Measurements from ENCODE around the gene BLID. TPM values are rescaled to one million over a fixed set of nuclear protein-coding genes. Genes with fewer than 3 reads are reported as not detected.
A peak's percentile ranks its signal among the peaks of the same experiment; 100 is the strongest.

BLID gene
- total RNA-seq (2021; fragmentation: NEBNext Ultra II Directional; extraction: Animal tissue kit (Norgen Biotek cat#: 25700)) (not detected in 2 replicates), polyA plus RNA-seq (2011; rRNA removed) (not detected in 2 replicates), polyA minus RNA-seq (2011; rRNA and poly(A)+ RNA removed) (0.29 TPM in 1 of 2 replicates, not detected in the other)
- not detected for polyA plus RNA-seq (2011; cell fraction: cytosol; rRNA removed)
- not detected for polyA plus RNA-seq (2011; cell fraction: nucleus; rRNA removed)
- polyA plus RNA-seq (2012, experiment 1 of 2), result not detected in 4 replicates
- polyA plus RNA-seq (2012, experiment 2 of 2), result not detected
- not detected for polyA plus RNA-seq (2013, experiment 1 of 2)
- not detected for polyA plus RNA-seq (2013, experiment 2 of 2)
- not detected for polyA minus RNA-seq (2011; cell fraction: cytosol; rRNA and poly(A)+ RNA removed)
- polyA minus RNA-seq (2011; cell fraction: nucleus; rRNA and poly(A)+ RNA removed), result not detected
- long read RNA-seq, experiment 1, result 0 reads
- long read RNA-seq, experiment 2, result 0 reads

DNA sequence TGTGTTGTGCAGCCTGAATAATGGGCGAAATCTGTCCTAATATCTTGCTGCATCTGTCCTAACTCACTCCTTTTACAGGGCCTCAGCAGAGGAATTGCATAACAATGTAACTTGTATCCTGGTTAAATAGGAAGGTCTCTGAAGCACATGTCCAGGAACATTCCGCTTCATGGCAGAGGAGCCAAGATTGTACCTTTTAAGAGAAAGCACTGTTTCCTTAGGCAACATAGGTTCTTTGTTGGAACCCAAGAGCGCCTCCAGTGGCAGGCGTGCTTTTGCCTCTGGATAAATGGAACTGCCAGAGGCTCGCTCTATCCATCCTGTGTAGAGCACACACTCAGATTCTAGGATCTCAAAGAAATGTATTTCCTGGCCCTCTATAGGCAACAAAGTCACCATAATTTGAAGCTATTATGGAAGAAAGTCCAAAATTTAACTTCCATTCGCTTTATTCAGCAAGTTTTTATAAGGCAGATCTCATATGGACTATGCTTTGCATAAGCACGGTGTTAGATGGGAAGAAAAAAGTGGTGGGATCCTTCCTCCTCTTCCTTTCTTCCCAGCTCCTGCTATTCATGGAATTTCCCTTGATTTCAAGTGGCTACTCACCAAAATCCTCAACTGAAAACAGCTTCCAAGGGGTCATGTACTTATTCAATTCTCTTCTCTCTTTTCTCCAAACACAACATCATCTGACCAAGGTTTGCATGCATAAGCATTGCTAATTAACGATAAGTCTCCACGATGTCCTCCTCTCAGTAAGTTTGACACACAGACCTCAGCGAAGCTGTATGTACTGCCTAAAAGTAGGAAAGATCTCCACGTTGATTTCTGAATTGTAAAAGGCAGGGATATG is at the start of gene BLID:
Gene BLID, minus strand, starts transcription at position 692 of the 856 bp plus-strand sequence. Its CDS starts 293 bp downstream, at position 399.
- H4K20me1 ChIP-seq (replicated peaks in 1 of 2; ENCODE audit: control insufficient read depth in 1 of 2, insufficient read depth in 2 of 2, low read length in 2 of 2), result no peaks in the 10 kb centered on the region
- no peak within 1 kb of the TSS for H2BK15ac ChIP-seq (ENCODE audit: low read length)
- H4K5ac ChIP-seq (ENCODE audit: insufficient read length, low read depth, low read length), result no peak within 1 kb of the TSS
- 63% methylated on average over 11 of the region's 11 CpGs; no CpG with 5 or more reads in 1 of the 2 experiments for WGBS, 2 experiments (ENCODE audit: extremely low coverage in 1 of 2, insufficient coverage in 1 of 2, insufficient read length in 1 of 2, insufficient replicate concordance in 2 of 2, low coverage in 1 of 2, low lambda C conversion rate in 2 of 2, missing lambda C conversion rate in 1 of 2)
- no peaks in the 10 kb centered on the region; a peak in 1 of 7 replicates for H3K27me3 ChIP-seq (replicated peaks in 1 of 4; ENCODE audit: control insufficient read depth in 3 of 4, extremely low read depth in 1 of 4, insufficient read depth in 3 of 4, low read length in 3 of 4)
- no peak within 1 kb of the TSS for H3K14ac ChIP-seq (ENCODE audit: insufficient read length)
- H4K91ac ChIP-seq (replicated peaks; ENCODE audit: insufficient read length, low read length), result no peak within 1 kb of the TSS
- peaks cover 0 to 3% (median 0%) of the 10 kb centered on the region in 4 experiments; a peak in 1 of 7 replicates for H3K4me1 ChIP-seq (replicated peaks in 1 of 4; ENCODE audit: control insufficient read depth in 3 of 4, insufficient read depth in 4 of 4, low read length in 3 of 4)
- H3K23me2 ChIP-seq (ENCODE audit: low read depth, low read length), result no peaks in the 10 kb centered on the region
- H3K4me3 ChIP-seq (ENCODE audit: extremely low read depth in 1 of 4, insufficient read depth in 2 of 4, low read depth in 3 of 4, low read length in 4 of 4), result no peak within 1 kb of the TSS
- FAIRE-seq (peak; percentile 71), DNase-seq (ENCODE audit: low read depth in 1 of 2, low spot score in 2 of 2) (peak in 1 of 2 experiments; percentile 74)
- H3K56ac ChIP-seq (replicated peaks; ENCODE audit: insufficient read length, low read depth, low read length), result no peak within 1 kb of the TSS
- no peaks in the 10 kb centered on the region for H3K36me3 ChIP-seq (ENCODE audit: control insufficient read depth in 2 of 4, insufficient read depth in 4 of 4, low read length in 3 of 4)
- no peak within 1 kb of the TSS for H3K9ac ChIP-seq (replicated peaks in 1 of 4; ENCODE audit: extremely low read depth in 1 of 4, low read depth in 3 of 4, low read length in 3 of 4)
- H3K79me2 ChIP-seq (ENCODE audit: control insufficient read depth in 1 of 2, insufficient read depth in 2 of 2, low read length in 2 of 2), result no peaks in the 10 kb centered on the region
- no peak within 1 kb of the TSS for H3K4me2 ChIP-seq (ENCODE audit: insufficient read depth in 1 of 2, low read depth in 2 of 2, low read length in 2 of 2)
- no peaks in the 10 kb centered on the region for H3K79me1 ChIP-seq (ENCODE audit: low read depth, low read length)
- no peak within 1 kb of the TSS for H3K18ac ChIP-seq (ENCODE audit: extremely low read depth, low read length)
- peak within 1 kb of the TSS; percentile 95 for H2AFZ ChIP-seq (ENCODE audit: low read length)
- POLR2A ChIA-PET (ENCODE audit: partially characterized antibody), result no interaction called here
- H2BK20ac ChIP-seq (ENCODE audit: low read length), result no peak within 1 kb of the TSS
- H3K23ac ChIP-seq (ENCODE audit: insufficient read length), result no peak within 1 kb of the TSS
- H3K9me3 ChIP-seq (ENCODE audit: insufficient read depth in 2 of 2, low read depth in 1 of 2, low read length in 1 of 2), result no peaks in the 10 kb centered on the region
- no peak within 1 kb of the TSS for H3K27ac ChIP-seq (ENCODE audit: low read depth, low read length)
- H2BK120ac ChIP-seq (replicated peaks; ENCODE audit: low read depth, low read length), result no peak within 1 kb of the TSS
- no peak within 1 kb of the TSS for H2BK5ac ChIP-seq (ENCODE audit: low read depth, low read length)
- no peak within 1 kb of the TSS for H2AK5ac ChIP-seq (ENCODE audit: low read depth, low read length)
- H4K8ac ChIP-seq (ENCODE audit: extremely low read depth, insufficient read depth, low read length), result no peak within 1 kb of the TSS
- no peak within 1 kb of the TSS for H3K4ac ChIP-seq (replicated peaks; ENCODE audit: insufficient read length, low read depth, low read length)
- no peak within 1 kb of the TSS for H2BK12ac ChIP-seq (ENCODE audit: low read depth, low read length)
- CTCF ChIA-PET (ENCODE audit: partially characterized antibody), result interaction anchor here (0.7 to 5.6 kb wide), 30 partner anchors 8 to 464 kb away, joined by 3 to 26 read pairs (median 3); no protein-coding TSS in a partner anchor
- no peak for TF ChIP-seq SP2 (IDR thresholded peaks at IDR 0.05; ENCODE audit: low read length)
- no peak for TF ChIP-seq CREB1 (IDR thresholded peaks at IDR 0.05)
- TF ChIP-seq RAD21 (IDR thresholded peaks at IDR 0.05 in 1 of 2, conservative IDR thresholded peaks at IDR 0.05 in 1 of 2; ENCODE audit: low read depth in 2 of 2, low read length in 2 of 2), result peak; percentile 63 to 64
- no peak for TF ChIP-seq BRCA1 (IDR thresholded peaks at IDR 0.05; ENCODE audit: low read depth, low read length)
- no peak for TF ChIP-seq TAF1 (IDR thresholded peaks at IDR 0.05; ENCODE audit: low read depth, low read length)
- no peak for TF ChIP-seq NRF1 (IDR thresholded peaks at IDR 0.05; ENCODE audit: low read depth, low read length)
- no peak for TF ChIP-seq HDAC6 (IDR thresholded peaks at IDR 0.05; ENCODE audit: low read depth, low read length)
- TF ChIP-seq GTF2F1 (IDR thresholded peaks at IDR 0.05; ENCODE audit: borderline replicate concordance, low read depth, low read length), result no peak
- no peak for TF ChIP-seq SRF (IDR thresholded peaks at IDR 0.05; ENCODE audit: low read depth, low read length)
- TF ChIP-seq RXRA (IDR thresholded peaks at IDR 0.05; ENCODE audit: insufficient read depth, low read depth, low read length), result no peak
- TF ChIP-seq SP4 (IDR thresholded peaks at IDR 0.05; ENCODE audit: low read length), result no peak
